HG02840 (cell line): ENCODE data around the gene BAG1.
A peak's percentile ranks its signal among the peaks of the same experiment; 100 is the strongest.

Experiments used
- ATAC-seq: cut with Tn5 transposase; IDR thresholded peaks from one replicate; pipeline ENCODE4 v1.9.1; 2021; ENCODE audit warnings: mild to moderate bottlenecking, moderate library complexity, moderate number of reproducible peaks; ENCODE audit not compliant: unreplicated experiment, low FRiP score

The BAG1 gene

DNA sequence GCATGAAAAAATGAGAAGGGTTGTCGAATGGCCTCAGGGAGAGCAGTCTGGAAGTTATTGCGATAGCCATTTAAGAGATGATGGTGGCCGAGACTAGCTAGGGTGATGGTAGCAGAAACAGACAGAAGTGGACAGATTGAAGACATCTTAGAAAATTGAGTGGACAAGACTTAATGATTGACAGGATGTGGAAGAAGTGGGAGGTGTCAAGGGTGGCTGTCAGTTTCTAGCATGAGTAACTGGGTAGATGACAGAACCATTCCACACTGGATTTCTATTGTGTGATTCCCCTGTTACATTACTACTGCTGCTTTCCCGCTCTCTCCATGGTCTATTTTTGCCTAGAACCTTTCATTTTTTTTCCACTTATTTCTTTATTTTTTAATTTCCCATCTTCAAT, 13.0 kb upstream of the BAG1 start:
- no peak for ATAC-seq

DNA sequence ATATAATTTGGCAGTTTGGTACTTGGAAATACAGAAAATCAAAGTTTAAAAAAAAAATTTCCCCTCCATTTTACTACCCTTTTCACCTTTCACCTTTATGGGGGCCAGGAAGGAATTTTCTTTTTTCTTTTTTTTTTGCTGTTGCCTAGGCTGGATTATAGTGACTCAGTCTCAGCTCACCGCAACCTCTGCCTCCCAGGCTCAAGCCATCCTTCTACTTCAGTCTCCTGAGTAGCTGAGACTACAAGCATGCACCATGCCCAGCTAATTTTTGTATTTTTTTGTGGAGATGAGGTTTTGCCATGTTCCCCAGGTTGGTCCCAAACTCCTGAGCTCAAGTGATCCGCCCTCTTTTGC, 9.4 kb upstream of the BAG1 start:
- ATAC-seq: no peak

DNA sequence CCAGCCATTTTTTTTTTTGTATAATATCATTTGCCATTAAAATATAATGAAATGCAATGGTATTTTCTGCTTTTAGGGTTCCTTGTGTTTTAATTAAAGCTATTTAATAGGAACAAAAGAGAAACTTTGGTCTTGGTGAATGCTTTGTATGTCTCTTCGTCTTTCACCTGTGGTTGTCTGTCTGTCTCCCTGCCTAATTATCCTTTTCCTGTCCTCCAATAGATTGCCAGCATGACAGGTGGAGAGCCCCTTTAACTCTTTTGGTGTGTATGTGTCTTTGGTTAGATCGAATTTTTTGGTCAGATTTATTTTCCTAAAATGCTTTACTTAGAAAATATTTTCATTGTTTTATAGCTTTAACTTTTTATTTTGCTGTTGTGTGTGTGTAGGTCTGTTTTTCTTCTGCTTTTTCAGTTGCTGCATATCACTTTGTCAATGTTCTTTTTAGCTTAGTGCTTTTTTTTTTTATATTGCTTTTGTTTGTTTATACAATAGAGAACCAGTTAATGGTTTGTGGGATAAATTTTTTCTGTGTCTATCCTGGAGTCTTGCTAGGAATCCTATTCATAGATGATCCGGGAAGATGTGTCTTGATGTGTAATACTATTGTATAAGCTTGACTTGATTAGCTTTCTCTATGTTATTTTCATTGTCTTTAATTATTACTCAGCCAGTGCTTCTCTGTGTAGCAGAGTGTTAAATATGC, 8.9 kb upstream of the BAG1 start:
- ATAC-seq: no peak

DNA sequence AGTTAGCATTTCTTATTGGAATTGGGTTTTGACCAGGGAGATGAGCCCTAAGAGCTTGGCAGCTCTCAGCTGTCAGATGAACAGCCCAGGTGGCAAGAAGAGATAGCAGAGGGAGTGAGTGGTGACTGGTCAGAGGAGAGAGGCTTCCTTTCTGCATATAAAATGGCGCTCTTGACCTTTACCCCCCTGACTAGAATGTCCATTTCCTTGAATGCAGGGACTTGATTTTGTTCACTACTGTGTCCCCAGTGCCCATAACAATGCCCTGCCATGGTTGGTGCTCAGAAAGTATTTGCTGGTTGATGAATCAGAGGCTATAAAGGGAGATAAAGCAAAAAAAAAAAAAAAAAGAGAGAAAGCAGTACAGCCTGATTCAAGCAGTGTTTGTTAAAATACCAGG, 7.6 kb upstream of the BAG1 start:
- ATAC-seq: no peak

DNA sequence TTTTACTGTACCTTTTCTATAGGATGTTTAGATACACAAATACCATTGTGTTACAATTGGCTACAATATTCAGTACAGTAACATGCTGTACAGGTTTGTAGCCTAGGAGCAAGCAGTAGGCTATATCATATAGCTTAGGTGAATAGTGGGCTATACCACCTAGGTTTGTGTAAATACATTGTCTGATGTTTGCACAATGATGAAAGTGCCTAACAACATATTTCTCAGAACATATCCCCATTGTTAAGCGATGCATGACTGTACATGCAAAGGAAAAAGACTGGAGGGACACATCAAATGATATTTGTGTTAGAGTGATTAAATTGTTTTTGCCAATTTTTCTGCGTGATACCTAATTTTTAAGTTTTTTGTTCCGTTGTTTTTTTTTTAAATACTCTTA, 5.6 kb upstream of the BAG1 start:
- no peak for ATAC-seq

DNA sequence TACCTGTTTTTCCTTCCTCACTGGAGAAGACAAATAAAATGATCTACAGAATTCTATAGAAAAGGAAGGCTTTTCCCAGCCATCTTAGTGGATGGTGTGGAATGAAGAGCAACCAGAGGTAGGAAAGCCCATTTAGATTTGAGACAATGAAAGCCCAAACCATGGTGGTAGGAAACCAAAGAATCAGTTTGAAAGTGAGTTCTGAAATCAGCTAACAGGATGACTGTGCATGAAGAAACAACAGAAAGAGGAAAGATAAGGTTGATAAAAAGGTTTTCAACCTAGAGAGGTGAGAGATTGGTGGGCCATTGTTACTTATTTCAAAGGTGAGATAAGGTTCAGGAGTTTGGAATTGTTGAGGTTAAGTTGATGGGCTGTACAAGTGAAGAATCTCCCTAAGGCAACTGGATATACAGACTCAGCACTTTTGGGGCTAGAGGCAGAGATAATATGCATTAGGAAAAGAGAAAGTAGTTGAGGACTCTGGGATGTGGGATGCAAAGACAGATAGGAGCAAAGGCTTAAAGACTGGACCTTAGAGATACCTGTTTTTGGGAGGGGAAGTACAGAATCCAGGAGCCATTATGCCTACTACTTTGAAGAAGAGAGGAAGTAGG, 2.8 kb upstream of the BAG1 start:
- ATAC-seq: no peak

DNA sequence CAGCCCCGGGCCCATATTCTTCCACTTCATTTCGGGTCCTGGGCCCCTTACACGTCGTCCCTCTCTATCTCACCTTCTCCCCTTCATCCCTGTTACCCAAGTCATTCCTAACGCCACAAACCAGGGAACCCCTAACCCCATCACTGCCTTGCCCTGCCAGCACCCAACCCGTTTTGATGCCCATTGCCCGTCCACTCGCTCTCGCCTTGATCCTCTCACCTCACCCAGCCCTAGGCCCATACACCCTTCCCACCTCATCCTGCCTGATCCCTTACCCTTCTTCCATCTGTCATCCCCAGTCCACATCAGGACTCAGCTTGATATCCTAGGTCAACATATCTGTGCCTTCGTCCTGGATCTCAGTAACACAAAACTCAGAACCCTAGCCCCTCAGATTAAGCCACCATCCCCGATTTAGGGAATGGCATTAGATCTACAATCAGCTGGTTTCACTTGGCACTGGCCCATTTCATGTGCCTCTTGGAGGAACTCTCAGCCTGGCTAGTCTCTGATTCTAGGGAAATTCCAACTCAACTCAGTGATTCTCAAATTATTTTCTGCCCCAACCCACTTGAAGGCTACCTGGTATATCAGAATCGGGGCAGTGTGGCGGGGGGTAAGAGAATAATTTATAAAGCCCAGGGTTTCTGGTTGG, 830 bp upstream of the BAG1 start:
- no peak for ATAC-seq

DNA sequence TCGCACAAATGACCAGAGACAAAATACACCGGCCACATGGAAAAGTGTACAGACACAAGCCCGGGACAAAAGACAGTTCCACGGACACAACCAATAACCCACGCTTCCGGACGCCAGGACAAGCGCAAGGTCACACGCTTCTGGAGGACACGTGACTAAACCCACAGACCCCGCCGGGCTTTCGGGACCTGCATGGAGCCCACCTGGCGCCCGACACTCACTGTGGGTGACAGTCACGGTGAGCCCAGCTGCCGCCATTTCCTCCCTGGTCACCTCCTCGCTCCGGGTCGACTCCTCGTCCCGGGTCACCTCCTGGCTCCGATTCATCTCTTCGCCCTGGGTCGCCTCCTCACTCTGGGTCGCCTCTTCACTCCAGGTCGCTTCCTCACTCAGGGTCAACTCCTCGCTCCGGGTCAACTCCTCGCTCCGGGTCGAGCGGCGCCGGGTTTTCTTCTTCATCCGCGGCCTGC, 470 bp downstream of the BAG1 start:
- ATAC-seq: peak; percentile 32

DNA sequence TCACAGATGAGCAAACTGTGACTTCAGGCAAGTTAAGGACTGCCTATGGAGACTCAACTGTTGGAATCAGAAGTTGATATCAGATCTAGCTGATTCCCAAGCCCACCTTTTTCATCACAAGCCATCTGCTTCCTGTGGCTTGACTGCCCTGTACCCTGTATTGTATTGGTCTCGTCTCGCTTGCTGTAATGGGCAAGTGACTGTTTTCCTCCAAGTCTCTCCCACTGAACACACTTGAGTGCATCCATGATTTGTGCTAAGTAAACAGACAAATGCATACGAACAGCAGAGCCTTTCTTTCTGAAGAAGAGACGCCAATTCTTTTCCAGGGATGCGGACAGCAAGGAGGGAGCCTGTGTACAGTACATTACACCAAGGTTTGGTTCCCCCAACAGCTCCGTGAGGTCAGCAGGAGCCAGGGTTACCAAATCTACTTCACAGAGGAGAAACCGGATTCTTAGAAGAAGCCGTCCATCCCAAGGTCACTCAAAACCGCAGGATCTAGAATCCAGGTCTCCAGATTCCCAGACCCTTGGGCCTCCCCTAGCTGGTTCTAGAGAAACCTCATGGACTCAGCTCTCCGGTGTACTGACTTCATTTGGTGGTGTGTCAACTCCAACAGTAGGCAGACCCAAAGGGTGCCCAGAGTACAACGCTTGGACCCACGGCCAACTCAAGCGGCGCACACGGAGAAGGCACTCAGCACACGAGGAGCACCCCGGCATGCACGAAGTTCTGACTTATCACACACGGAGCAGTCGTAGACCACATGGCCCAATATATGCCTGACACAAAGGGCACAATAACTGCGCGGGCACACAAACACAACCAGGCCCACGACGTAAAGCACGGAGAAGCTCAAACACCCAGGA, 1.1 kb downstream of the BAG1 start:
- peak; percentile 8 for ATAC-seq

DNA sequence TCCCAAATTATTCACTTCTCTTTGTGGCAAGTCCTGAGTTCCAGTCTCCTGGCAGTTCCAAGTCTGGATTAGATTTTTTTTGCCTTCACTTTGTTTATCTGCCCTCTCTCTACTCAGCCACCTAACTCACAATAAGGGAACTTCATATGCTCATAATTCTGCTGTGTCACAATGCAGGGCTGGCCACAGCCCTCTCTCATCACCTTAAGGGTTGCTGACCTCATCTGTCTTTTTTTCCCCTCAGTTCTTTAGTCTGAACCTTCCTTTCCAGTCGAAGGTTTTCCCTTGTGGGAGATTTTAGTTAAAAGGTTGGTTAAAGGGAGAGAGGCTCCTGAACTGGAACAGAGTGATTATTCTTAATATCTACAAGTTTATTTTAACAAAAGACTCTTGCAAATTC, 4.1 kb downstream of the BAG1 start:
- no peak for ATAC-seq

DNA sequence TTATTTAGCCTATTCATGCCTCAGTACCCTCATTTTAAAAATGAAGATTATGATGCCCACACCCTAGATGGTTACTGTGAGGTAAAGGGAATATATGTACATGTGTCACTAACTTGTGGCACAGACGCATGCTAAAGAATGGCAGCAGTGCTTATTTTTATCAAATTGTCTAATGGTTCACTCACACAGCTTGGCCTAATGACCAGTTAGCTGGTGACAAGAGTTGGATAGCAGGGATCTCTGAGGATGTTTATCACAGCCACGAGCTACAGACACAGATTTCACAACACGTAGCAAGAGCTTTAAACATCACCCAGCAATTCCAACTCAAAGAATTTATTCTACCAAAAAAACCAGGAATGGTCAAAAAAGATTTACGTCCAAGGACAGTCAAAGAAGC, 7.2 kb downstream of the BAG1 start:
- ATAC-seq: no peak

DNA sequence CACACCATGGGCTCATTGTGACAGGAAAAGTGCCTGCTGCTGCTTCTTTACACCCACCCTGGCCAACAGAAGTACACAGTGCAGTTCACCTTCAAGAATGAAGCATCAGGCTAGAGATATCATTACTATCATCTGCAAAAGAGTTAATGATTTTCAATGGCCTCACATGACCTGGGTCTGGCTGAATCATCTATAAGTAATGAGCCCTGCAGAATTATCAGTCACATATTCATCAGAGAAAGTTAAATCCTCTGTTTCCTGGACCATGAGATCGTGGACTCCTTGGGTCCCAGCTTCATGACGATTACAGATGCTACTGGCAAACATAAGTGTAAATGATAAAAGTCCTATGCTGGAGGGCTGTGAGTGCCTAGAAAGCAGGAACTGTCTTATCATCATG, 8.3 kb downstream of the BAG1 start:
- ATAC-seq: no peak

DNA sequence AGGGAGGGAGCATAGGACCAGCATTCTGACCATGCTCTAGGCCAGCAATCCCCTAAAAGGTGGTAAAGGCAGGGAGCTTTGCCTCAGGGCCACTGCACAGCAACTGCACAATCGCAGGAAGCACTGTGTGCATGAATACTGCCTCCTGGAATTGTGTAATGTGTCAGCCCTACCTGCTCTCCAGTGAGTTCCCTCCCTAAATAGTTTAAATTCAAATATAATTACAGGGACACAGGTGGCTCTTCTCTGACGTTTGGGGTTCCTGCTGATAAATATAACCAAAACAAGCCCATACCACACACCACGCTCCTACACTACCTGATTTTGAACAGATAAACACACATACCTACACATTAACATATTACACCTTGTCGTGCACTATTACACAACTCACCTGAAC, 9.0 kb downstream of the BAG1 start:
- ATAC-seq: no peak

DNA sequence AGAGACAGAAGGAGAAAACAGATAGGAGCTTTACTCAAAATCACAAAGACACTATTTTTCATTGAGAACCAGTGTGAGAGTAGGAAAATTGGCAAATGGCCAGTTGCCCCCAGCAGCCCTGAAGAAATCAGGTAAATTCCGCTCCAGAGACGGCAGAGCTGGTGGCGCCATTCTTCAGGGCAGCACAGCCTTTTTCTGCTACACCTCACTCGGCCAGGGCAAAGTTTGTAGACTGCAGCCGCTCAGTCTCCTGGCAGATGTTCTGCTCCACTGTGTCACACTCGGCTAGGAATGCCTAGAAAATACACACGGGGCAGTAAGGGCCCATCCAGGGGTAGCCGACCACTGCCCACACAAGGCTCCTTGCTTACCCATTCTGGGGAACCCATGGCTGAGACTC, 9.5 kb downstream of the BAG1 start:
- ATAC-seq: no peak

DNA sequence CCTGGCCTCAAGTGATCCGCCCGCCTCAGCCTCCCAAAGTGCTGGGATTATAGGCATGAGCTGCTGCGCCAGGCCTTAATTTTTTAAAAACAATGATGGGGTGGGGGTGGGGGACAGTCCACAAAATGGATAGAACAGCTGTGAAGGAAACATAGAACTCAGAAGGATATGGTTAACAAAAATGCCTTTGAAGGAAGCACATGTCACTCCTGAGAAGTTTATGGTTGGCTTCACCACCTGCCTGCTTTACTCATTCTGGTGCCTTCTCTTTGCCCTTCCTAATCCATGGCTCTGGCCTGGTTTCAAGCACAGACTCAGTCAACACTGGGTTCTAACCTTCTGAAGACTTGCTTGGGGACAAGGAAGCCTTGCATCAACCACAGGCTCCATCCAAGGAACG, 10.3 kb downstream of the BAG1 start:
- ATAC-seq: no peak

DNA sequence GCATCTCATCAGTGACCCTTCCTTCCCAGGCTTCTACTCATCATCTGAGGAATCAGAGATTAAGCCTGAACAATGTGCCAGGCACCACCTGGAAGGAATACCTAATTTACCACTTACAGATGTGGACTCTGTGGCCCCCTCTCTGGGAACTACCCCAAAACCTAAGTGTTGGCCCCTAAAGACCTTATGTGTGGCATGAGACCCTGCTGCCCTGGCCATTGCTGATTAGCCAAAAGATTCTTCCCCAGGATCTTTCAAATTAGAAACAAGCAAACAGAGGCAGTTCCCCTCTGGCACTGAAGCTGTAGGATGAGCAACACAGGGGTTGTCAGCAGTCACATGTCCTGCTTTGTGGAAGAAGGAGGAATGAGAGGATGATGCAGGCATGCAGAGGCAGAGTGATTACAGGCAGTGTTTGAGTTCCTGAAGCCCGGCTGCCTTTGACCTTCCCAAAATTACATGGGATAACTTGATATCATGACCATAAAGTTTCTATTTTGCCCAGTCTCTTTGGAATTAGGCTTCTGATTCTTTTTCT, 14.0 kb downstream of the BAG1 start:
- no peak for ATAC-seq

DNA sequence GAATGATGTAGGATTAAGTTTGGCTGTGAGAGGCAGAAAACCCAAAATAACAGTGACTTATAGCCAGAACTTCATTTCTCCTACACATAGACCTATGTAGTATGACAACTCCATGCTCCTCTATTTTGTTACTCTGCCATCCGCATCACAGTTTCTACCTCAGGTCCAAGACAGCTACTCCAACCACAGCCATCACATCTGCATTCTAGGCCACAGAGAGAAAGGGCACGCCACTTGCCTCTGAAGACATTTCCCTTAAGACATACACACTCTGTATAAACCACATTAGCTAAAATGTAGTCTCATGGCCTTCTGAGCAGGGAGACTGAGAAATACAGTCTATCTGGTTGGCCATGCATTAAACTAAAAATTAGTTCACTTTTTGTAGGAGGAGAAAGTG, 14.5 kb downstream of the BAG1 start:
- ATAC-seq: no peak

DNA sequence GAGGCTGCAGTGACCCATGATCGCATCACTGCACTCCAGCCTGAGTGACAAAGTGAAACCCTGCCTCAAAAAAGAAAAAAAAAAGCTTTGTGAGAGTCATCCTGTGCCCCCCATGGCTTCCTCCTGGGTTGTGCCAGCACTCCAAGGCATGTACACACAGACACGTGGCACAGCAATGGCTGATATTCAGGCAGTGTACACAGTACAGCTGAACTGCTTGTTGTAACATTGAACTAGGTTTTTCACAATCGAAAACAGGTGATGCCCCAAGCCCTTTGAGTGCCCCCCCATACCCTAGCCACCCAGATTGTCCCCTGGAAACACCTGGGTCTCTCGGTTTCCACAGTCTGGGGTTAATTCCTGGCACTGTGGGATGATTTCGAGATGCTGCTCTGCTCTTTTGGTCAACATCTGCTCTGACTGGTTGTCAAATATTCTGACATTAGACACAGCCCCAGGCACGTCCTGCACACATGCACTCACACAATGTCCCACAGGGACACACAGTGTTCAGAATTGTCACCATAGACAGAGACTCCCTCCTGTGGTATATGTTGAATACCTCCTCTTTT, 15.3 kb downstream of the BAG1 start:
- ATAC-seq: no peak

DNA sequence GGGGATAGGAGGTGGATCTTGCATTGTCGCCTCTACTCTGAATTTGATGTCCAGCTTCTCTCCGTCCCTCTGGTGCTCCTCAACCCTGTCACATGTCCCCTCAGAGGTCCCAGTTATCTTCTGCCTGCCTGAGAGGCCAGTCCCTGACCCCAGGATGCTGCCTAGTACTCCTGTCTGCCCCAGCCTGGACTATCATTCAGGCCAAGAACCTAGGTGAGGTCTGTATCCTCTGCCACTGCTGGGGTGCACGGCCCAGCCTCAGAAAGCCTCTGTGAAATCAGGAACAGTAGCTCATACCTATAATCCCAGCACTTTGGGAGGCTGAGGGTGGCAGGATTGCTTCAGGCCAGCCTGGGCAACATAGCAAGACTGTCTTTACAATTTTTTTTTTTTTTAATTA, 15.9 kb downstream of the BAG1 start:
- ATAC-seq: no peak

DNA sequence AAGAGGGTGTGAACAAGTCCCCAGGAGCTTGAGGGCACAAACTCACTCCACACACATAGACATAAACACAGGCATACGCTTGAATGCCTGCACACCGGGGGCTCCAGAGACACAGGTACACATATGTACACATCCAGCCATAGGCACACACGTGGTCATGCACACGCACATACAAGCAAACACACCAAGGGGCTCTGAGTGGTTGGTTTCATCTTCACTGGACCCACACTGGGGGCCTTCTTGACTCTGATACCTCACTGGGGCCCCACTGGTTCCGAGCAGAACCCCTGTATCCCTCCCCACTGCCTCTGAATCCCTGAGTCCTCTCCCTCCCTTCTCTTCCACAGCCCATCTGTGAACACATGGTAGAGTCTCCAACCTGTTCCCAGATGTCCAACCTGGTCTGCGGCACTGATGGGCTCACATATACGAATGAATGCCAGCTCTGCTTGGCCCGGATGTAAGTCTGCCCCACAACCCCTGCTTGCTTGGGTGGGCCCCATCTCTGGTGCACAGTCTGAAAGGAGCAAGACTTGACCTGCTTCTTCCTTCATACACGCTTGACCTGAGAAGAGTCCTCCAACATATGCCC, 18.1 kb downstream of the BAG1 start:
- no peak for ATAC-seq
